NCI-H526 (cell line): ENCODE measurements around the gene RAB44.
A peak's percentile ranks its signal among the peaks of the same experiment; 100 is the strongest.
"Not testable (repeated sequence)": the region's sequence is repeated elsewhere in the genome, so short reads cannot be mapped to it uniquely, and the experiment has no call there.

Experiments used
- DNase-seq, 2 experiments: peaks; one replicate each; lab custom pipeline; 2025; lab: John Stamatoyannopoulos, UW

The RAB44 gene

GRCh38 chr6:36706339-36706738 is 8.7 kb downstream of the RAB44 start:
- DNase-seq = no peak

GRCh38 chr6:36712816-36713215 is 15.2 kb downstream of the RAB44 start:
- DNase-seq = no peak

GRCh38 chr6:36713846-36714245 is 16.2 kb downstream of the RAB44 start:
- DNase-seq = no peak

- no peak for DNase-seq
Observed at GRCh38 chr6:36714511-36714910, 16.9 kb downstream of the RAB44 start.

GRCh38 chr6:36715469-36715868 is 17.8 kb downstream of the RAB44 start:
- no peak for DNase-seq

GRCh38 chr6:36716476-36717093 is 19.0 kb downstream of the RAB44 start:
- no peak for DNase-seq

- DNase-seq = no peak
Observed at GRCh38 chr6:36717231-36717825, 19.7 kb downstream of the RAB44 start.

- no peak for DNase-seq
Observed at GRCh38 chr6:36717871-36718540, 20.4 kb downstream of the RAB44 start.

- no peak for DNase-seq
Observed at GRCh38 chr6:36718560-36718959, 20.9 kb downstream of the RAB44 start.

GRCh38 chr6:36719126-36719525 is 21.5 kb downstream of the RAB44 start:
- DNase-seq = no peak

GRCh38 chr6:36720251-36721141 is 22.9 kb downstream of the RAB44 start:
- DNase-seq = no peak

GRCh38 chr6:36721369-36722140 is 23.9 kb downstream of the RAB44 start:
- no peak for DNase-seq

- DNase-seq = no peak
Observed at GRCh38 chr6:36722365-36722764, 24.7 kb downstream of the RAB44 start.

- DNase-seq = no peak
Observed at GRCh38 chr6:36722879-36723278, 25.3 kb downstream of the RAB44 start.

GRCh38 chr6:36723992-36724391 is 26.4 kb downstream of the RAB44 start:
- not testable (repeated sequence) for DNase-seq

- DNase-seq = peak; percentile 77 to 83
Observed at GRCh38 chr6:36724514-36725390, 27.1 kb downstream of the RAB44 start.

- DNase-seq = no peak
Observed at GRCh38 chr6:36725581-36725980, 28.0 kb downstream of the RAB44 start.

GRCh38 chr6:36727505-36728021 is 29.9 kb downstream of the RAB44 start:
- DNase-seq = no peak

GRCh38 chr6:36728289-36729160 is 30.9 kb downstream of the RAB44 start:
- no peak for DNase-seq

- no peak for DNase-seq
Observed at GRCh38 chr6:36729161-36729524, 31.5 kb downstream of the RAB44 start.
